WTC11 (cell line): ENCODE data around the gene QARS1. TPM values are rescaled to one million over a fixed set of nuclear protein-coding genes. Genes with fewer than 3 reads are reported as not detected.
A peak's percentile ranks its signal among the peaks of the same experiment; 100 is the strongest.

ENCODE experiments used
- ATAC-seq: fragments of 200-7000 bp; cut with Tn5 transposase; 2 replicates; pipeline ENCODE4 v1.10.0; 2021; ENCODE audit warnings: mild to moderate bottlenecking, moderate library complexity
- CTCF ChIA-PET: fragments of 300-600 bp; sonication (Branson Sonifier 250); formaldehyde crosslinking; loops from one replicate; lab custom pipeline; 2021; ENCODE audit warnings: antibody characterized with exemption; lab: Charles Lee
- POLR2A ChIA-PET: fragments of 350-600 bp; sonication (Branson Sonifier 250); formaldehyde crosslinking; loops from one replicate; lab custom pipeline; 2021; ENCODE audit warnings: antibody characterized with exemption; lab: Charles Lee
- DNase-seq: peaks from one replicate; pipeline ENCODE4 v3.0.0; 2021; ENCODE audit warnings: low spot score
- H3K27ac Mint-ChIP-seq: 2 replicates; pipeline ENCODE4 v1.8.0; 2021; ENCODE audit warnings: mixed read lengths
- H3K27me3 Mint-ChIP-seq: 2 replicates; pipeline ENCODE4 v1.8.0; 2021; ENCODE audit warnings: low read depth, mild to moderate bottlenecking, moderate library complexity, mixed read lengths
- H3K36me3 Mint-ChIP-seq: 2 replicates; pipeline ENCODE4 v1.8.0; 2021; ENCODE audit warnings: mixed read lengths
- H3K4me1 Mint-ChIP-seq: 2 replicates; pipeline ENCODE4 v1.8.0; 2022; ENCODE audit warnings: mixed read lengths
- H3K4me3 Mint-ChIP-seq: 2 replicates; pipeline ENCODE4 v1.8.0; 2021; ENCODE audit warnings: mild to moderate bottlenecking, moderate library complexity, mixed read lengths
- H3K9me3 Mint-ChIP-seq: 2 replicates; pipeline ENCODE4 v1.8.0; 2021; ENCODE audit warnings: mixed read lengths
- ARID4B ChIP-seq: sonication (generic); formaldehyde crosslinking; IDR thresholded peaks from 2 replicates; pipeline ENCODE4 v1.8.0; 2023; ENCODE audit warnings: missing genetic modification reagents, mild to moderate bottlenecking, borderline replicate concordance
- CBFB ChIP-seq: sonication (generic); formaldehyde crosslinking; IDR thresholded peaks from 2 replicates; pipeline ENCODE4 v1.8.1; 2022; ENCODE audit warnings: mild to moderate bottlenecking, low read depth, missing genetic modification reagents
- CTCF ChIP-seq: fragments of 200-600 bp; IDR thresholded peaks from 2 replicates; pipeline ENCODE4 v1.8.0; 2022; ENCODE audit warnings: antibody characterized with exemption
- ERG ChIP-seq: fragments of 250-450 bp; sonication (Bioruptor Pico); IDR thresholded peaks from 2 replicates; pipeline ENCODE4 v1.8.0; 2021; ENCODE audit warnings: mild to moderate bottlenecking
- GABPB1 ChIP-seq: sonication (generic); formaldehyde crosslinking; IDR thresholded peaks from 2 replicates; pipeline ENCODE4 v1.8.1; 2023; ENCODE audit warnings: mild to moderate bottlenecking, missing genetic modification reagents
- HMGA2 ChIP-seq: fragments of 250-450 bp; sonication (Bioruptor Pico); IDR thresholded peaks from 2 replicates; pipeline ENCODE4 v1.4.0; 2021; ENCODE audit warnings: mild to moderate bottlenecking, moderate library complexity
- JUN ChIP-seq: sonication (generic); formaldehyde crosslinking; IDR thresholded peaks from 2 replicates; pipeline ENCODE4 v1.8.0; 2023; ENCODE audit warnings: mild to moderate bottlenecking, missing genetic modification reagents
- MLX ChIP-seq: sonication (generic); formaldehyde crosslinking; IDR thresholded peaks from 2 replicates; pipeline ENCODE4 v1.8.1; 2023; ENCODE audit warnings: mild to moderate bottlenecking, missing genetic modification reagents, moderate library complexity
- MYBL2 ChIP-seq: sonication (generic); formaldehyde crosslinking; IDR thresholded peaks from 2 replicates; pipeline ENCODE4 v1.8.1; 2023; ENCODE audit warnings: mild to moderate bottlenecking, moderate library complexity, missing genetic modification reagents
- NR1H2 ChIP-seq: sonication (generic); formaldehyde crosslinking; IDR thresholded peaks from 2 replicates; pipeline ENCODE4 v1.9.0; 2021; ENCODE audit warnings: mild to moderate bottlenecking, moderate library complexity, missing genetic modification reagents
- ZNF281 ChIP-seq: sonication (generic); formaldehyde crosslinking; IDR thresholded peaks from 2 replicates; pipeline ENCODE4 v1.8.0; 2023; ENCODE audit warnings: mild to moderate bottlenecking, missing genetic modification reagents
- ZNF396 ChIP-seq: fragments of 250-450 bp; sonication (Bioruptor Pico); IDR thresholded peaks from 2 replicates; pipeline ENCODE4 v1.8.0; 2021; ENCODE audit warnings: mild to moderate bottlenecking, moderate library complexity, borderline replicate concordance
- ZNF671 ChIP-seq: fragments of 250-450 bp; sonication (Bioruptor Pico); IDR thresholded peaks from 2 replicates; pipeline ENCODE4 v1.8.0; 2021; ENCODE audit warnings: mild to moderate bottlenecking
- total RNA-seq: library from RNA; stranded (reverse); gene quantifications from 3 replicates; pipeline ENCODE4 v1.2.3, GENCODE V29; 2021

QARS1 gene
- total RNA-seq, 1 experiment from 2014 or later = 471 TPM

GRCh38 chr3:49079270-49079669, 25.3 kb downstream of the QARS1 start:
- POLR2A ChIA-PET = interaction anchor here (0.7 kb wide), 1 partner anchor 40 kb away, joined by 6 read pairs; no protein-coding TSS in a partner anchor
- ATAC-seq = no peak
- Mint-ChIP-seq H3K27ac (no peak overlapping the region), H3K4me3 (no peak overlapping the region), H3K27me3 (no peaks in the 10 kb centered on the region), H3K4me1 (no peaks in the 10 kb centered on the region), H3K9me3 (no peaks in the 10 kb centered on the region), H3K36me3 (peaks cover 29% of the 10 kb centered on the region)
- CTCF ChIA-PET = no interaction called here
- TF ChIP-seq ARID4B = no peak
- TF ChIP-seq HMGA2 (CRISPR knock-in tag) = peak; percentile 100
- no peak for DNase-seq

- ATAC-seq = no peak; the same call in 1 of the 2 replicates
- no peak for DNase-seq
- Mint-ChIP-seq H3K4me3 (no peak overlapping the region), H3K9me3 (no peaks in the 10 kb centered on the region)
- CTCF ChIA-PET = no interaction called here
- TF ChIP-seq HMGA2 (CRISPR knock-in tag) (no peak), ERG (no peak), ZNF281 (CRISPR knock-in tag) (no peak), MYBL2 (no peak), ZNF396 (CRISPR knock-in tag) (no peak), JUN (CRISPR knock-in tag) (no peak), CBFB (CRISPR knock-in tag) (no peak), ZNF671 (CRISPR knock-in tag) (no peak), CTCF (no peak), GABPB1 (CRISPR knock-in tag) (no peak), MLX (no peak), NR1H2 (CRISPR knock-in tag) (no peak)
- TF ChIP-seq, all 79 proteins: peak for 0
- no peaks in the 10 kb centered on the region for H3K27me3 Mint-ChIP-seq
- peaks cover 49% of the 10 kb centered on the region for H3K36me3 Mint-ChIP-seq
- H3K4me1 Mint-ChIP-seq = no peaks in the 10 kb centered on the region
- POLR2A ChIA-PET = no interaction called here
- H3K27ac Mint-ChIP-seq = peak overlapping the region; percentile 22; the same call in 1 of the 2 replicates
Observed at GRCh38 chr3:49076646-49077045, 27.9 kb downstream of the QARS1 start.
